GM23338 (cell line): ENCODE measurements around the gene ZFP36L1.

Experiments
- CREB1 ChIP-seq: fragments of 250-450 bp; sonication (Bioruptor Pico); IDR thresholded peaks from 2 replicates; pipeline ENCODE4 v1.5.0; 2020; ENCODE audit warnings: low read depth, mild to moderate bottlenecking, moderate library complexity
- EZH2phosphoT487 ChIP-seq: fragments of 200-600 bp; sonication (generic); IDR thresholded peaks from one replicate; pipeline ENCODE4 v1.8.1; 2018; ENCODE audit warnings: antibody characterized with exemption; ENCODE audit not compliant: unreplicated experiment
- JUNB ChIP-seq: IDR thresholded peaks from one replicate; pipeline ENCODE4 v1.6.1; 2016; ENCODE audit warnings: antibody characterized with exemption; ENCODE audit not compliant: unreplicated experiment
- POLR2AphosphoS5 ChIP-seq: IDR thresholded peaks from 2 replicates; pipeline ENCODE4 v1.6.1; 2016; ENCODE audit warnings: antibody characterized with exemption, low read depth
- ZNF114 ChIP-seq: fragments of 250-450 bp; sonication (Bioruptor Pico); IDR thresholded peaks from 2 replicates; pipeline ENCODE4 v1.5.0; 2020; ENCODE audit warnings: mild to moderate bottlenecking, moderate library complexity
- ZNF331 ChIP-seq: fragments of 250-450 bp; sonication (Bioruptor Pico); IDR thresholded peaks from 2 replicates; pipeline ENCODE4 v1.5.0; 2020; ENCODE audit warnings: low read depth, mild to moderate bottlenecking, moderate library complexity
- TF ChIP-seq, protein P1 (sequence below), 2 experiments: fragments of 200-600 bp in 1 of 2; sonication (generic) in 1 of 2; conservative IDR thresholded peaks; 2 replicates each; pipeline versions ENCODE4 v1.5.1 to v1.6.1; 2016 to 2017; ENCODE audit warnings: antibody characterized with exemption in 2 of 2, low read depth in 2 of 2, mild to moderate bottlenecking in 2 of 2, moderate library complexity in 1 of 2

DNA sequence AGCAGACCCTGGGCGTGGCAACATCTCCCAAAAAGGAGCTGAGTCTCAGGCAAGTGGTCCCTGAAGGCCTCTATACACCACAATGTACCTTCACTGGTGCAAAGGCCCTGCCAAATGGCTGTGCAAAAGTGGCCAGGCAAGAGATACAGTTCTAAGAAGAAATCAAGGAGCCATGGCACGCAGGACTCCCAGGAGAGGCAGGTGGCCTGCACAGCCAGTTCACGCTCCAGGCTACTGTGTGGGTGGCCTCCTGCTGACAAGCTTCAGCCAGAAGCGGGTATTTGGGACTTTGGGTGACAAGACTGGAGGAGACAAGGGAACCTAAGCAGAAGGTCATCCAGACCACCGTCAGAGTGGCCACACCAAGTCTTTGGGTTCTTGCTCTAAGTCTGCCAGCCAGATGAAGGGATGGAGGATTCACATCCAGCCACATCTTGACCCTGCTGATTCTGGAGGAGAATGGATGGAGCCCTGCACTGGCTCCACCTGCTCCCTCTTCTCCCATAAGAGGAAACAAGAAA, 20.5 kb upstream of the ZFP36L1 start:
- TF ChIP-seq POLR2AphosphoS5, result no peak
- TF ChIP-seq, protein P1, sequence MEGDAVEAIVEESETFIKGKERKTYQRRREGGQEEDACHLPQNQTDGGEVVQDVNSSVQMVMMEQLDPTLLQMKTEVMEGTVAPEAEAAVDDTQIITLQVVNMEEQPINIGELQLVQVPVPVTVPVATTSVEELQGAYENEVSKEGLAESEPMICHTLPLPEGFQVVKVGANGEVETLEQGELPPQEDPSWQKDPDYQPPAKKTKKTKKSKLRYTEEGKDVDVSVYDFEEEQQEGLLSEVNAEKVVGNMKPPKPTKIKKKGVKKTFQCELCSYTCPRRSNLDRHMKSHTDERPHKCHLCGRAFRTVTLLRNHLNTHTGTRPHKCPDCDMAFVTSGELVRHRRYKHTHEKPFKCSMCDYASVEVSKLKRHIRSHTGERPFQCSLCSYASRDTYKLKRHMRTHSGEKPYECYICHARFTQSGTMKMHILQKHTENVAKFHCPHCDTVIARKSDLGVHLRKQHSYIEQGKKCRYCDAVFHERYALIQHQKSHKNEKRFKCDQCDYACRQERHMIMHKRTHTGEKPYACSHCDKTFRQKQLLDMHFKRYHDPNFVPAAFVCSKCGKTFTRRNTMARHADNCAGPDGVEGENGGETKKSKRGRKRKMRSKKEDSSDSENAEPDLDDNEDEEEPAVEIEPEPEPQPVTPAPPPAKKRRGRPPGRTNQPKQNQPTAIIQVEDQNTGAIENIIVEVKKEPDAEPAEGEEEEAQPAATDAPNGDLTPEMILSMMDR (conservative IDR thresholded peaks at IDR 0.05; ENCODE audit: low read depth in 2 of 2), result no peak
- no peak for TF ChIP-seq ZNF331 (CRISPR knock-in tag)
- no peak for TF ChIP-seq ZNF114 (CRISPR knock-in tag)
- TF ChIP-seq JUNB, result no peak
- TF ChIP-seq EZH2phosphoT487, result no peak
- TF ChIP-seq CREB1 (CRISPR knock-in tag), result no peak
